ENCODE results near the gene MSRB3.
"Not testable (repeated sequence)": the region's sequence is repeated elsewhere in the genome, so short reads cannot be mapped to it uniquely, and the experiment has no call there.

MSRB3 gene

GRCh38 chr12:65449400-65449799 lies 170.9 kb downstream of the MSRB3 start:
- Histone ChIP-seq H3K9me3 (ENCODE audit: insufficient read depth, low read length) (no peaks in the 10 kb centered on the region), H2AFZ (ENCODE audit: low read depth, low read length) (no peak overlapping the region), H3K27me3 (ENCODE audit: low read depth, low read length) (0 out of 2 replicates have a peak, but pooled peaks cover 11% of the 10 kb centered on the region), H3K9ac (ENCODE audit: low read length) (no peak overlapping the region), H3K27ac (ENCODE audit: low read length) (no peak overlapping the region), H4K20me1 (ENCODE audit: insufficient read depth, low read length) (no peaks in the 10 kb centered on the region), H3K4me1 (ENCODE audit: low read length) (no peaks in the 10 kb centered on the region), H3K36me3 (replicated peaks; ENCODE audit: low read depth, low read length) (no peaks in the 10 kb centered on the region), H3K4me2 (ENCODE audit: low read length) (no peak overlapping the region), H3K79me2 (ENCODE audit: low read length) (no peaks in the 10 kb centered on the region), H3K4me3 (ENCODE audit: low read length) (no peak overlapping the region)
- no peak for TF ChIP-seq CTCF (IDR thresholded peaks at IDR 0.05; ENCODE audit: low read depth, low read length)
- TF ChIP-seq EZH2phosphoT487 (IDR thresholded peaks at IDR 0.05; ENCODE audit: low read depth), result no peak

GRCh38 chr12:65450625-65451024 lies 172.1 kb downstream of the MSRB3 start:
- no peaks in the 10 kb centered on the region for H3K36me3 ChIP-seq (replicated peaks; ENCODE audit: low read depth, low read length)
- no peaks in the 10 kb centered on the region for H3K4me1 ChIP-seq (ENCODE audit: low read length)
- no peak overlapping the region for H3K27ac ChIP-seq (ENCODE audit: low read length)
- no peak overlapping the region for H2AFZ ChIP-seq (ENCODE audit: low read depth, low read length)
- no peaks in the 10 kb centered on the region for H3K9me3 ChIP-seq (ENCODE audit: insufficient read depth, low read length)
- H3K4me3 ChIP-seq (ENCODE audit: low read length), result no peak overlapping the region
- H3K9ac ChIP-seq (ENCODE audit: low read length), result no peak overlapping the region
- H3K27me3 ChIP-seq (ENCODE audit: low read depth, low read length), result 0 out of 2 replicates have a peak, but pooled peaks cover 6% of the 10 kb centered on the region
- H3K79me2 ChIP-seq (ENCODE audit: low read length), result no peaks in the 10 kb centered on the region
- H4K20me1 ChIP-seq (ENCODE audit: insufficient read depth, low read length), result no peaks in the 10 kb centered on the region
- H3K4me2 ChIP-seq (ENCODE audit: low read length), result no peak overlapping the region
- TF ChIP-seq EZH2phosphoT487 (IDR thresholded peaks at IDR 0.05; ENCODE audit: low read depth), result no peak
- TF ChIP-seq CTCF (IDR thresholded peaks at IDR 0.05; ENCODE audit: low read depth, low read length), result no peak

GRCh38 chr12:65454115-65454787 lies 175.8 kb downstream of the MSRB3 start:
- H3K9me3 ChIP-seq (ENCODE audit: insufficient read depth, low read length), result no peaks in the 10 kb centered on the region
- H3K27ac ChIP-seq (ENCODE audit: low read length), result no peak overlapping the region
- H2AFZ ChIP-seq (ENCODE audit: low read depth, low read length), result no peak overlapping the region
- H3K36me3 ChIP-seq (replicated peaks; ENCODE audit: low read depth, low read length), result no peaks in the 10 kb centered on the region
- H3K9ac ChIP-seq (ENCODE audit: low read length), result no peak overlapping the region
- no peak overlapping the region for H3K4me2 ChIP-seq (ENCODE audit: low read length)
- TF ChIP-seq EZH2phosphoT487 (IDR thresholded peaks at IDR 0.05; ENCODE audit: low read depth), result no peak
- H3K4me1 ChIP-seq (ENCODE audit: low read length), result no peaks in the 10 kb centered on the region
- no peaks in the 10 kb centered on the region for H3K79me2 ChIP-seq (ENCODE audit: low read length)
- no peaks in the 10 kb centered on the region for H4K20me1 ChIP-seq (ENCODE audit: insufficient read depth, low read length)
- H3K27me3 ChIP-seq (ENCODE audit: low read depth, low read length), result no peaks in the 10 kb centered on the region
- H3K4me3 ChIP-seq (ENCODE audit: low read length), result no peak overlapping the region

- H3K27me3 ChIP-seq (ENCODE audit: low read depth, low read length); H2AFZ ChIP-seq (ENCODE audit: low read depth, low read length); H4K20me1 ChIP-seq (ENCODE audit: insufficient read depth, low read length); H3K36me3 ChIP-seq (replicated peaks; ENCODE audit: low read depth, low read length); H3K4me1 ChIP-seq (ENCODE audit: low read length); H3K79me2 ChIP-seq (ENCODE audit: low read length); H3K9ac ChIP-seq (ENCODE audit: low read length); H3K9me3 ChIP-seq (ENCODE audit: insufficient read depth, low read length); H3K4me2 ChIP-seq (ENCODE audit: low read length); H3K27ac ChIP-seq (ENCODE audit: low read length); H3K4me3 ChIP-seq (ENCODE audit: low read length): not testable (repeated sequence)
Measured at GRCh38 chr12:65457341-65457740, 178.9 kb downstream of the MSRB3 start.

DNA sequence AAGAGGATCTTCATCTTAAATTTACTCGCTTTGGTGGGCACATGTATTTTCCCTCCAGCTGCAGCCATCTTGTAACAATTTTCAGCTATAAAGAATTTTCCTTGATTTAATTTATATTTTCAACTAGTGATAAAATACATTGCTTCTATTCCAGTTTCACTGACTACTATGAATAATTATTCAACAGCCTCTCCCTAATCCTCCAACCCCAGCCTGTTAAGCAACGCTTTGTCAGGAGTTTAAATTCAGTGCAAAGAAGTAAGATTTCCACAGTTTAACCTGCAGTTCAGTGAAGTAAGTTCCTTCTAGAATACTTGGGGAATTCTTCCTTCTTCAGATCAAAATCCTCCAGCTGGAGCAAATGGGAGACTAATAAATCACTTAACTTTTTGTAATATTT lies 180.2 kb downstream of the MSRB3 start:
- Histone ChIP-seq H4K20me1 (ENCODE audit: insufficient read depth, low read length) (no peaks in the 10 kb centered on the region), H3K27ac (ENCODE audit: low read length) (no peak overlapping the region), H3K9me3 (ENCODE audit: insufficient read depth, low read length) (no peaks in the 10 kb centered on the region), H3K9ac (ENCODE audit: low read length) (no peak overlapping the region), H3K4me3 (ENCODE audit: low read length) (no peak overlapping the region), H3K4me1 (ENCODE audit: low read length) (no peaks in the 10 kb centered on the region), H3K4me2 (ENCODE audit: low read length) (no peak overlapping the region), H2AFZ (ENCODE audit: low read depth, low read length) (no peak overlapping the region), H3K79me2 (ENCODE audit: low read length) (no peaks in the 10 kb centered on the region), H3K27me3 (ENCODE audit: low read depth, low read length) (no peaks in the 10 kb centered on the region), H3K36me3 (replicated peaks; ENCODE audit: low read depth, low read length) (no peaks in the 10 kb centered on the region)
- TF ChIP-seq CTCF (IDR thresholded peaks at IDR 0.05; ENCODE audit: low read depth, low read length), result no peak
- TF ChIP-seq EZH2phosphoT487 (IDR thresholded peaks at IDR 0.05; ENCODE audit: low read depth), result no peak
